SK-N-DZ (cell line): Measurements from ENCODE around the gene KCNK10. TPM values are rescaled to one million over a fixed set of nuclear protein-coding genes. Genes with fewer than 3 reads are reported as not detected.

Experiments used
- DNase-seq: peaks from one replicate; pipeline ENCODE4 v3.0.0-alpha.2; 2015; ENCODE audit warnings: low spot score
- polyA plus RNA-seq, 2 experiments: library from polyadenylated mRNA; depleted of rRNA; stranded (reverse); fragments of >200 nt; gene quantifications; 2 replicates each; pipeline ENCODE4 v1.2.3, GENCODE V29; 2014

The KCNK10 gene
- not detected in 2 replicates for polyA plus RNA-seq (2014; cell fraction: cytosol; rRNA removed)
- polyA plus RNA-seq (2014; cell fraction: nucleus; rRNA removed) = 0.14 and 0.73 TPM in 2 replicates

- DNase-seq = no peak
These were observed at the start of gene KCNK10 for GRCh38 chr14:88323086-88323522. KCNK10 (minus strand) TSS chr14:88323269; CDS start chr14:88322798, 471 bp downstream.

- no peak for DNase-seq
These were observed 46.4 kb upstream of the KCNK10 start for GRCh38 chr14:88369496-88369895.

- no peak for DNase-seq
These were observed 41.8 kb upstream of the KCNK10 start for GRCh38 chr14:88364710-88365413.

DNA sequence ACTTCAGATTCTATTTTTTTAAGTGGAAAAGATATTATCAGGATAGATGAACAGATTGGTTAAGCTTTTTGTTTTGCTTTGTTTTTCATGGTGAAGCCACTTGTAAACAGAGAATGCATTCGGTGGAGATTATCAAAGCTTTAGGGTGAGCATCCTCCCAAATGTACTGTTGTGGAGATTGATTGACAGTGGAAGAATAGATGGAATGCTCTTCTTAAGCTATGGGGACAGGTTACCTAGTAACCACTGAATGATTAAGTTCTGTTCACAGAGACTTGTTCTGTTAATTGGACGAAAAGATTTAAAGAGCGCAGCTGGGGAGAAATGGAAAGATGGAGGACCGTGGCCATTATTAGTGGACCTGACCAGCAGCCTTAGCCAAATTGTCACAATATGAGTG is 40.6 kb upstream of the KCNK10 start:
- DNase-seq = no peak

DNA sequence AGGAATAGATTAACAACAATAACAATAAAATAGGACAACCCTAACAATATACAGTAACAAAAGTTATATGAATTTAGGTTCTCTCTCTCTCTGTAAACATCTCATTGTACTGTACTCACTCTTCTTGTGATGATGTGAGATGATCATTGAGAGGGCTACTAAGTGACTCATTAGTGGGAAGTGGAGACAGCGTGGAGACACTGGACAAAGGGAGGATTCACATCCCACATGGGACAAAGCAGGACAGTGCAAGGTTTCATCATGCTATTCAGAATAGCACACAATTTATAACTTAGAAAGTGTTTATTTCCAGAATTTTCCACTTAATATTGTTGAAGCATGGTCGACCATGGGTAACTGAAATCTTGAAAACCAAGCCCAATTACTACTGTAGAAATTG is 36.4 kb upstream of the KCNK10 start:
- no peak for DNase-seq

DNA sequence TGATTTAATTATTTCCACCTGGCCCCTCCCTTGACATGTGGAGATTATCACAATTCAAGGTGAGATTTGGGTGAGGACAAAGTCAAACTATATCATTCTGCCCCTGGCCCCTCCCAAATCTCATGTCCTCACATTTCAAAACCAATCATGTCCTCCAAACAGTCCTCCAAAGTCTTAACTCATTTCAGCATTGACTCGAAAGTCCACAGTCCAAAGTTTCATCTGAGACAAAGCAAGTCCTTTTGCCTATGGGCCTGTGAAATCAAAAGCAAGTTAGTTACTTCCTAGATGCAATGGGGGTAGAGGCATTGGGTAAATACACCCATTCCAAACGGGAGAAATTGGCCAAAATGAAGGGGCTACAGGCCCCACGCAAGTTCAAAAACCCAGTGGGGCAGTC is 31.3 kb upstream of the KCNK10 start:
- no peak for DNase-seq

DNA sequence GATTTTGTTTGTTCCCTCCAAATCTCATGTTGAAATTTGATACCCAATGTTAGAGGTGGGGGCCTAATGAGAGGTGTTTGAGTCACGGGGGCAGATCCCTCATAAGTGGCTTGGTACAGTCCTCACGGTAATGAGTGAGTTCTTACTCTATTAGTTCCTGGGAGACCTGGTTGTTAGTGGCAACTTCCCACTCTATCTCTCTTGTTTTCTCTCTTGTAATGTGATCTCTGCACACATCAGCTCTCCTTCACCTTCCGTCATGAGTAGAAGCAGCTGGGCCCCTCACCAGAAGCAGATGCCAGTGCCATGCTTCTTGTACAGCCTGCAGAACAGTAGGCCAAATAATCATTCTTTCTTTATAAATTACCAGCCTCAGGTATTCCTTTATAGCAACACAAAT is 29.6 kb upstream of the KCNK10 start:
- DNase-seq = no peak

DNA sequence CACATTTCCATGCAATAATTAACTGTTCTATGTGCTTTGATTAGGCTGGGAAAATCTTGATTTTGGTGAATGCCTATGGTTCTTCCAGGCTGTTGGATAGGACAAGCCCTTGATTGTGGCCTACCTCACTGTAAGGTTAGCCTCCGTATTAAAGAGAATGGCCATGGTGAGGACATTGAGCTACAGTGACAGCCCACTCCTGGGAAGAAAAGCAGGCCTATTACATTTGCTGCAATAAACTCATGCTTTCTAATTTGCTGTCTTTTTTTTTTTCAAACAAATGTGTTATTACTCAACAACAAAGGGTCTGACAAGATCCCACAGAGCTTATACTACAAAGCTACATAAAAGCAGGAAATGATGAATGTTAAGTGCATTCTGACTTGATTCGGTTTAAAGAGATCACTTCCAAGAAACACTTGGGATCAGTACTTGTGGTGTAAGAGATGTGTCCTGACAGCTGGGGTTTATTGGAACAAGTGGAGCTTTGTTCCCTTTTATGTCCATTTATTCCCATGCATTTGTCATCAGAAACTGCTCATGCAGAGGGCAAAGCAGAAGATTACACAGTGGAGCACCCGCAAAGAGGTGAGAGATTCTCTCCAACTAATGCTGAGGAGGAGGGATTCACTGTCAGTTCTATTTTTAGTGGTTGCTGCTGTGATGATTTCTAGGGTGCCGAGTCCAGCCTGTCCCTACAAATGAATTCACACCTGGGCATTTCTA is 29.1 kb upstream of the KCNK10 start:
- DNase-seq = no peak

DNA sequence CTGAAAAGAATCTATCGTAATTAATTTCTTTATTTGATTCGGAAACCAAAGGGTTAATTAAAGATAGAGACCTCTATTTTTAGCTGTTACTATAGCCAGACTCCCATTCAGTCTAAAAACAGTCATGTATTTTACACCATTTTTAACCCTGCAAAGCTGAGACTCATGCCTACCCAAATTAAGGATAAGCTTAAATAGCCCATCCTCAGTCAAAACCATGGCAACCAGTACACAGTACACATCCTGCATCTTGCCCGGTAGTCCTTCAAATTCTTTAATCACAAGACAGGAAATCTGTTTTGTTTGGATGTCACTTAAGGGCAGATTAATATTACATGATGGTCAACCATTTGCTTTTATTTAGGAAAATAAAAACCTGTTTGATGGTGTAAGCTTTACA is 25.5 kb upstream of the KCNK10 start:
- DNase-seq = no peak

- no peak for DNase-seq
These were observed 23.1 kb upstream of the KCNK10 start for GRCh38 chr14:88346048-88346639.

- no peak for DNase-seq
These were observed 19.9 kb upstream of the KCNK10 start for GRCh38 chr14:88342980-88343379.

DNA sequence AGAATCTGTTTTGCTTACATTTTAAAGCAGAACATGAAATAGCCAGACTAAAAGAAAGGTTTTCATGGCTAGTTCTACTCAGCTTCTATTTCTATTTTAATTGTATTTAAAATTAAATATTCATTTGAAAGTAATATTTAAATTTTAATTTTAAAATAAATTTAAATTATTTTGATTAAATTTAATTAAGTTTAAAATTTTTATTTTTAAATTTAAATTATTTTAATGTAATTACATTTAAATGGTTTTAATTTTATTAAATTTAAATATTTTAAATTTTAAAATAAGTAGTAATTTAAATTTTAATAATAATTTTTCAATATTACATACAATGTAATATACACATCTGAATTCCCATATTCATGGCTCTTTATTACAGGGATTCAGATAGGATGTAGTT is 17.3 kb upstream of the KCNK10 start:
- no peak for DNase-seq

DNA sequence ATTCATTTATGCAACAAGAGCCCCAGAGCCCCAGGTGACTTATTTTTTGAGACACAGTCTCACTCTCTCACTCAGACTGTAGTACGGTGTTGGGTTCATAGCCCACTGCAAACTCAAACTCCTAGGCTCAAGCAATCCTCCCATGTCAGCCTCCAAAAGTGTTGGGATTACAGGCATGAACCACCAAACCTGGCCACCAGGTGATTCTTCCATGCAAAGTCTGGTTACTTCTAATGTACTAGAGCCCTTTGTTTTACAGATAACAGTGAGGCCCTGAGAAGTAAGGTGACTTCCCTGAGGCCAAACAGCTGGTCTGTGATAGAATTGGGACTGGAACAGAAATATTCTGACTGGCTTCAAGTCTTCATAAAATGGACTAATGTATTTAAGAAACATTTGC is 10.0 kb upstream of the KCNK10 start:
- no peak for DNase-seq

DNA sequence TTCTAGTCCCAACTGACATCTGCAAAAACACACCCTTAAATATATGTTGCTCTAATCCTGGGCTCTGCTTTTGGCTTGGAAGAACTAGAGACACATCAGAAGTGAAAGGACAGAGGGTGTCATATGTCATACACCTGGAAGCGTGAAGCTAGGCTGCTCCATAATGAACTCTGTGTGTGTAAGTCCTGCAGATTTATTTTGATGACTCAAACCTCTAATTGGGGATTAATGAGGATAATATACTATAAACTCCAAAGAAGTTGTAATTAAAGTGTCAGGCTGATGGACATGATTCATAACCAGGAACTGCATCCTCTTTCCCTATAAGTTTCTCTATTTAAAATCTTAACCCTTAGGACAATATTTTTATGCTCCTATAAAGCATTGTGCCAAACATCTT is 4.4 kb upstream of the KCNK10 start:
- DNase-seq = no peak

DNA sequence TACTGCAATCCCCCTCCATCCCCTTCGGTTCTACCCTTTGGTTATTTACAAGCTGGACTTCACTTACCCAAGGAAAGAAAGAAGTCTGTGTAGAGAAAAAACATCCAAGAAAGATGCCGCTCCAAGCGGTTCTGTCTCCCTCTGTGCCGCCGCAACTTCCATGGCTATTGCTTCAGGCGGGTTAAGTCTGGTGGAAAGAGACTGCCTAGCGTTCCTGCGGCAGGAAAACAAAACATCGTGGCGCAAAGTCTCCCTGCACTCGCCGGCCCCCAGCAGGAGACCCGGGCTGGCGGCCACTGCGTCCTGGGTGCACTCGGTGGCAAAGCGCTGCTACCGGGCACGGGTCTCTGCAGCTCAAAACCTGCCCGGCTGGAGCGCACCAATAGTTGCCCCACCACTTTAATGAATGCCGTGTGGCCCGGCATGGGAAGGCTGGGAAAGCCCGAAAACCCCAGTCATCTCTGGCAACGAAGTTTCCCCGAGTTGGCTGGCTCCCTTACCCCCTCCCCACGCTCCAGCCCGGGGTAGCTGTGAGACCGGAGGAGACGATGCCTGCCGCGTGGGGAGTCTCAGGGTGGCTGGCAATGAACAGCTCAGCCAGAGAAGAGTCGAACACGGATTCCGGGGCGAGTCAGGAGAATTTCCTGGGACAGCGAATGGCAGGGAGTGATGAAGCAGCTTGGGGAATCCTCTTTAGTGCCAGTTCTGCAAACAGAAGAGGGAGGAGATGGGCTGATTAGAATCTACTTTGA is 3.5 kb upstream of the KCNK10 start:
- no peak for DNase-seq

- no peak for DNase-seq
These were observed 2.8 kb upstream of the KCNK10 start for GRCh38 chr14:88325883-88326282.

GRCh38 chr14:88324930-88325329 is 1.9 kb upstream of the KCNK10 start:
- no peak for DNase-seq

GRCh38 chr14:88324491-88324890 is 1.4 kb upstream of the KCNK10 start:
- no peak for DNase-seq

- DNase-seq = peak; percentile 29
These were observed 592 bp upstream of the KCNK10 start for GRCh38 chr14:88323523-88324199.

GRCh38 chr14:88322504-88323085 is 474 bp downstream of the KCNK10 start:
- no peak for DNase-seq
